EH (cell line): ENCODE measurements around the gene CALCOCO1.
"Not testable (repeated sequence)": the region's sequence is repeated elsewhere in the genome, so short reads cannot be mapped to it uniquely, and the experiment has no call there.

ENCODE experiments used
- DNase-seq: peaks from one replicate; pipeline ENCODE4 v3.0.0-alpha.2; 2015; ENCODE audit warnings: low read depth

The CALCOCO1 gene

DNA sequence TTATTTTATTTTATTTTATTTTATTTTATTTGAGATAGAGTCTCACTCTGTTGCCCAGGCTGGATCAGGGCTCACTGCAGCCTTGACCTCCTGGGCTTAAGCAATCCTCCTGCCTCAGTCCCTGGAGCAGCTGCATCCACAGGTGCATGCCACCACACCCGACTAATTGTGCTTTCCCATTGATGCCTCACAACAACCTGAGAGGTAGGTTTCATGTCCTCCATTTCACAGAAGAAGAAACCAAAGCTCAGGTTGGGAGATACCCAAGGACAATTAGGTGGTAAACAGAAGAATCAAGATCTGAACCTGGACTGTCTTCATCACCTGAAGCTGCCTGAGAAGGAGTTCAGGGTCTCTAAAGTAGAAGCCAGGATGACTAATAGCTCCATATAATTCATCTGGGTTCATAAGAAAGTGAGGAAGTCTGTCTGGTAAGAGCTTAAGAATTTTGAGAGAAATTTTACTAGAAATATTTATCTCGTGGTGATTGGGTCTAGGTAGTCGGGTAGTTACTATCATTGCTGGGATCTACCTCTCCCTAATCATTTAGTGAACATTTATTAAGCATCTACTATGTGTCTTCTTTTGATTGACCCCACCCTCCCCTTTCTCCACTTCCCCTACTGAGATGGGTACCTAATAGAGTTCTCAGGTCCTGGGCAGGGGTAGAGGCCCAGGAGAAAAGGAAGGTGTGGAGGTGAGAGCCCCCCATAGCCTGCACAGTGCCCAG lies 28.1 kb downstream of the CALCOCO1 start:
- DNase-seq = no peak

DNA sequence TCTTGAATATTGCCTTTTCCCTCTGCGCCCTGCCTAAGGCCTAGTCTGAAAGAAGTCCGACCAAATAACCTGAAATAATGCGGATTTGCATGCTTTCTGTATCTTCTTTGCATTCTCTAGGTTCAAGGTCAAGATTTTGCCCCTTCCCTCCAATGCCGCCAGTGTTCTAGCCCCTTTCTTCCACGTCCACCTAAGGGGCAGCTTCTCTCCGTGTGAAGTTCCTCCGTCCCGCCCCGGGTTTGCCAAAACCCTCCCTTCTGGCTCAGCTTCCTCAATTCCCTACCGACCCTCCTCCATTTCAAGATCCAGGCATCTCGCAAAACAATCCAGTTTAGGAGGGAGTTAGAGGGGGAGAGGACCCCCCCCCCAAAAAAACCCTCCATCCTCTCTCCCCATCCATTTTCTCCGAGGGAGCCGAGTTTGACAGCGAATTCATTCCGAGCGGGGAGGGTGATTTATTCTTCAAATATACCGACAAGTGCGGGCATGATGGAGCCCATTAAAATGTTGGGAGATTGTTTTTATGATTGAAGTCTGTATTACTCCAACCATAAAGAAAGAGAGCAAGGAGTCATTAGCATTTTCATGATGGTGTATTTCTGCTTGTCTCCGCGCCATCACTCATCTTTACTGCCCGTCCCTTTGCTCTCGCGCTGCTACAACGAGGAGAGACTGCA lies 30.5 kb downstream of the CALCOCO1 start:
- DNase-seq = no peak

DNA sequence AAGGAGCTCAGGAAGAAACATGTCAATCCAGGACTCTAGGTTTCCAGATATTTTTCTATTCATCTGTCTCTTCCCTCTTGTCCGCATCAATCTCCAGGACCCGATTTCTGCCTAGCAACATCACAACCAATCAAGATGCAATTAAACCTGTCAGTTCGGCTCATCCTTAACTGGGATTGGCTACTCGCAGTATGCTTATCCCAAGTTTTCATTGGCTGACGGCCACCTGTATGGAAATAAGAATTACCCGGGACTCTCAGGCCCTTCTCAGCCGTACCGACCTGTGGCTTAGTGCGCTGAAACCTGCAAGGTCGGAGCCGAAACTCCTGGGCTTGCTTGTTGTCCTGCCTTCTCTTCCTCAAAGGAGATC lies 31.0 kb downstream of the CALCOCO1 start:
- peak; percentile 81 for DNase-seq

DNA sequence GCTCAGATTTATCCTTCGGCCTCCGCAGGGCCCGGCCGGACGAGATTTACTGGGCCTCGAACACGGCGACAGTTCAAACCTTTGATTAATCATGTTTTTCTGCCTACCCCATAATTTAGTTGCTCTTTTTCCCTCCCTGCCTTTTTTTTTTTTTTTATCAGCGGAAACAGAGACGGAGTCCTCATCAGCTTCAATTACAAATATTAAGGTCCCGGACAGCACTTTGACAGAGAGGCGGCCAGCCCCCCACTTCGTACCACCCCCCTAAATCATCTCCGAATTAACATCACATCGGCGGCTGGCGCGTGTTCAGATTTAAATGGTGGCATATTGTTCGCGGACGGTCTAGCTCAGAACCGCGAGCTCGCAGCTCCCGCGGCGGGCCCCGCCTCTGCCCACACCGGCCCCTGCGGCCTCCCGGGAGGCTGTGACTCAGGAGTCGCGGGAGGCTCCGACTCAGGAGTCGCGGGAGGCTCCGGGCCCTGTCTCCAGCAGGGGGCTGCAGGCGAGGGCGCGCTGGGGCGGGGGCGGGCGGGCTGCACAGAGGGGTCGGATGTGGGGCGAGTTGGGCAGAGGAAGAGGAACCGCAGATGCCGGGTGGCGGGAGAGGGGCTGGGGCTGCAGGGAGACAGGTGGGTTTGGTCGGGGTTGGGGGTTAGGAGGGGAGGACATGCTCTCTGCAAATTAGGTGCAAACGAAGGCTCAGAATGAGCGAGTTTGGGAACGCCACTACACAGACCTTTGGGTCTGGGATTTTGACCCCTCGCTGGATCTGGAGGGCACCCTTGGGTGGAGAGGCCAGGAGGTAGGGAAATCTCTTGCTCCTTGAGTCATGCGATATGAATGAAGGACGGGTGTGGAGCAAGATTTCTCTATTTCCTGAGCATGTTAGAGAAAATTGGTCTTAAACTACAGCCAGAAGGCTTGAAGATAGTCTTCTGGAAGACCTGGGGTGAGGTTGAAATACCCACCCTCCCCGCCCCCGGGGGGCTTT lies 31.8 kb downstream of the CALCOCO1 start:
- DNase-seq = peak; percentile 72

DNA sequence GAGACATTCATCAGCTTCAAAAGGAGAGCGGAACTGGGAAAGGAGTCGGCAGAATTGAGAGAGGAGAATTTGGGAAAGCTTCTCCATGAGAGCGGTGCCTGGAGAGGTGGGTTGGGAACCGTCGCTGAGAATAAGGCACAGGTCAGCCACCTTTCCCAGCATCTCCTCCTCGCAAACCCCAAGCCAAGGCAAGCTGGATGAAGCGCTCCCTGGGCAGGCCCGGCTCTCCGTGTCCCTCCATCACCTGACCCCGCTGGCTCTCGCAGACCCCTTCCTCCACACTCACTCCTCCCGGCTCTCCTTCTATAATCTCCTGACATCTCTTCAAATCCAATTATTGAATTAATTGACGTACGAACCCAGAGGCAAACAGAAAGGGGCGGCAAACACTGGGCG lies 32.5 kb downstream of the CALCOCO1 start:
- no peak for DNase-seq

DNA sequence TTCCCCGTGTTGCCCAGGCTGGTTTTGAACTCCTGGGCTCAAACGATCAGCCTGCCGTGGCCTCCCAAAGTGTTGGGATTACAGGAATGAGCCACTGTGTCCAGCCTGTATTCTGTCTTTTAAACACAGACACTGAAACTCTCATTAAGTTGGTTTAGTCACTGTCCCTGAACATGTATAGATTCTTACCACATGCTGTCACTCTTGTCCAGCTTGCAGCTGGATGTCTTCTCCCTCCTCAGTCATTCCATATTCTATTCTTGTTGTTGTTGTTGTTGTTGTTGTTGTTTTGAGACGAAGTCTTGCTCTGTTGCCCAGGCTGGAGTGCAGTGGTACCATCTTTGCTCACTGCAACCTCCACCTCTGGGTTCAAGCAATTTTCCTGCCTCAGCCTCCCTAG lies 39.1 kb downstream of the CALCOCO1 start:
- no peak for DNase-seq

DNA sequence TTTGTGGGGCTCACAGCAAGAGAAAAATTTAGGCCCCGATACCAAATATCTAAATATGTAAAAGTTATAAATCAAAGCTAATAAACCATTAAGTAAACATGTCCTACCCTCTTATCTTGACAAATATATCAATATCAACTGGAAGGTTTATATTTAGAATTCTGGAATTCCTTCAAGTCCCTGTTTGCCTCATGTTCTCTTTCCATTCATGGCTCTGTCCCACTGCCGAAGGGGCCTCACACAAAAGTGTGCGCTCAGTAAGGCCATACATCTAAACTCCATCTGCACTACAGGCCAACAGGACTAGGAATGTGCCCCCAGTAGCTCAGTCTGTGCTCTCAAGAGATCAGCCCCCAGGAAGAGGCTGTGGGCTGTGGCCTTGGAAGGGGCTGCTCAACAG lies 40.8 kb downstream of the CALCOCO1 start:
- no peak for DNase-seq

DNA sequence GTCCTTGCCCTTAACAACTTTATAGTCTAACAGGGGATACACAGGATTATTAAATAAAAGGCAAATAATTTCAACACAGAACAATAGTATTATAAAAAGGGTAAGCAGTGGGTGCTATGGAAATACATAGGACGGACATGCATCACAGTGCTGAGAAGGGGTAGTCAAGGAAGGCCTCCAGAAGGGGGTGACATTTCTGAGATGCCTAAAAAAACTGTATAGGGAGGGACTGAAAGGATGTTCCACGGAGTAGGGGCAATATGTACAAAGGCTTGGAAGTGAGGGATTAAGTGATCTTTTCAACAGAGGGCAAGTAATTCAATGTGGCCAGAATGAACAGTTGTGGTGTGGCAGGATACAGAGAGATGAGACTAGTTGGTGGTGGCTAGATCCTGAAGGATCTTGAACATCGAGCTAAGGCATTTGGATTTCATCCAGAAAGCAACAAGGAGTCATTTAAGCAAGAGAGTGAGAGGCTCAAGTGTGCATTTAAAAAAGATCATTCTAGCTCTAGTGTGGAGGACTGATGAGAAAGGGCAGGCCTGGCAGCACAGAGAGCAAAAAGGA lies 42.5 kb downstream of the CALCOCO1 start:
- DNase-seq = no peak

DNA sequence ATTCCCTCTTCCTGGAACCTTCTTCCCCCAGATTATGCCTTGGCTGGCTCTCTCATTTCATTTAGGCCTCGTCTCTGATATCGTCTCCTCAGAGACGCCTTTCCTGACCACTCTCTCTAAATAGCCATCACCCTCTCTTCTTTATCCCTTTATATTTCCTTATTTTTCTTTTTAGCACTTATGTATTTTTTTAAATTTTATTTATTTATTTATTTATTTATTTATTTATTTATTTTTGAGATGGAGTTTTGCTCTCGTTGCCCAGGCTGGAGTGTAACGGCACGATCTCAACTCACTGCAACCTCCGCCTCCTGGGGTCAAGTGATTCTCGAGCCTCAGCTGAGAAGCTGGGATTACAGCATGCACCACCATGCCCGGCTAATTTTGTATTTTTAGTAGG lies 43.3 kb downstream of the CALCOCO1 start:
- no peak for DNase-seq

DNA sequence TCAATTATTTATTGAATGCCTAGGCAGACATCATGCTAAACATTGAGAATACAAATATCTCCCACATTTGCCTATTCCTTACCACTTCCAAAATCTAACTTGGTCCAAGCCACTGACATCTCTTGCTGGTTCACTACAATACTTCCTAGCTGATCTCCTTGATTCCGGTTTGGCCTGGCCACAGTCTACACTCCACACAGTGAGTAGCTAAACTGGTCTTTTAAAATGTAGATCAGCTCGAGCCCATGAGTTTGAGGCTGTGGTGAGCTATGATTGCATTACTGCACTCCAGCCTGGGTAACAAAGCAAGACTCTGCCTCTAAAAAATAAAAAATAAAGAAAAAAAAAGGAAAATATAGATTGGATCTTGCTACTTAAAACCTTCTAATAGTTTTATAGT lies 43.8 kb downstream of the CALCOCO1 start:
- DNase-seq = no peak

DNA sequence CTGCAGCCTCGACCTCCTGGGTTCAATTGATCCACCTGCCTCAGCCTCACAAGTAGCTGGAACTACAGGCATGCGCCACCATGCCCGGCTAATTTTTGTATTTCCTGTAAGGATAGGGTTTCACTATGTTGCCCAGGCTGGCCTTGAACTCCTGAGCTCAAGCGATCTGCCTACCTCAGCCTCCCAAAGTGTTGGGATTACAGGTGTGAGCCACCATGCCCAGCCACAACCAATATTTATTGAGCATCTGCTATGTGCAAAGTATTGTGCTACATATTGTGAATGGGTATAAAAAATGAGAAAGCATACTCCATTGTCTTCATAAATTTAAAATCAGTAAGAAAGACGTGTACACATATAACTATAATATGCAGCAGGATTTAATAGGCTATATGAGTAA lies 47.2 kb downstream of the CALCOCO1 start:
- not testable (repeated sequence) for DNase-seq

DNA sequence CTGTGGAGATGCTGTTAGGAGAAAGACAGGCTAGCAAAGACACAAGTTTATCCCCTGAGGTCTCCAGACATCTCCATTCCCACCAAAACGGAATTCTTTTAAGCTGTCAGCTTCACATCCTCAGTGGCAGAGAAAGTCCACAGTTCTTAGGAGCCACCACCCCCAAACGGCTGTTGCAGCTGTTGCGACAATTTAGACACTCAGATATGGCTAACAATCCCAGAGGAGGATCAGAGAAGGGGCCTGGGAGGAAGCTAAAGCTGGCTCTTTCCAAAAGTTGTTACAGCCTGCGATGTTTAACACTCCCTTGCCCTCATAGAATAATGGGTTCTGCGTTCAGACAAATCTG lies 49.5 kb downstream of the CALCOCO1 start:
- no peak for DNase-seq

DNA sequence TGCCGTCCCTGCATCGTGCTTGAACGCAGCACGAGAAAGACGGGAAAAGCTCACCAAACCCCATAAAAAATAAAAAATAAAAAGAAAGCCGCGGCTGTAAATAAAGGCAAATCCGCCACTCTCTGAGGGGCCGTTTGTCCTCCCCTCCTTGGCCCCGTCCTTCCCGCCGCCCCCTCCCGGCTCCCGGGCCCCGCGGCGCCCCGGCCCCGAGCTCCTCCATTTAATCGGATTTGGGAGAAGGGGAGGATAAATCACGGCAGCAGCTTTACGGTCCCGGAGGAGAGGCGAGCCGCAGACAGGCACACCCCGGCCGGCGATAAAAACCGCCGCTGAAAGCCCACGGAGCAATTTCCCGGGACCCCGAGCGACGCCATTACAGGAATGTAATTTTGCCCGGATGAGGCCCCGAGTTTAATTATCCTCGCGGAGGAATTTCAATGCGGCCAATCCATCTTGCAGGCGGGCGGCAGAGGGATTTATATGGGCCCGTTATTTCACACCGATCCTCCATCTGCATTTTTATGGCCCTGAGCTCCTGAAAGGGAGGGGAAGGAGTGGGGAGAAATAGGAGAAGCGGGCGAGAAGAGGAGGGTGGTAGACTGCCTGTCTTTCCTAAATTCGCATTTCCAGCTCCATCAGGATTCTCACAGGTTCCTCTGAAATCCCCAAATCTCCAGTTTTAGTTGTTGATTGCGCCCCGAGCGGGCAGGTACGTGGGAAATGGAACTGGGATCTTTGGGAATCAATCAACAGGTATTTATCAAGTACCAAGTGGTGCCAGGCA lies 50.0 kb downstream of the CALCOCO1 start:
- DNase-seq = peak; percentile 55

DNA sequence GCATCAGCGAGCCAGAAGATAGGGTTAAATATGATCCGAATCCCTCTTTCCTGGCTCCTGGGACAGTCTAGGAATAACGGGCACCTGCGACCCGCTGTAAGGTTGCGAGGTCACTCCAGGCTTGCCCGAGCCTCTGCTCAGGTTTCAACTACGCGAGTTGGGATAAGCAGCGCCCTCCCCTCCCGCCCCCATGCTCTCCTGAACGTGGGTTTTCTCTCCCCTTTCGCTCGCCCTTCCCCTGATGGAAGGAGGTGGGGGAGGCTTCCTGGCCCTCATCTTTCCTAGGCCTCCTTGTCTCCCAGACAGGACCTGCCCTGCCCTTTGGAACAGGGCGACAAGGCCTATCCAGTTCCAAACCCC lies 50.6 kb downstream of the CALCOCO1 start:
- peak; percentile 49 for DNase-seq

DNA sequence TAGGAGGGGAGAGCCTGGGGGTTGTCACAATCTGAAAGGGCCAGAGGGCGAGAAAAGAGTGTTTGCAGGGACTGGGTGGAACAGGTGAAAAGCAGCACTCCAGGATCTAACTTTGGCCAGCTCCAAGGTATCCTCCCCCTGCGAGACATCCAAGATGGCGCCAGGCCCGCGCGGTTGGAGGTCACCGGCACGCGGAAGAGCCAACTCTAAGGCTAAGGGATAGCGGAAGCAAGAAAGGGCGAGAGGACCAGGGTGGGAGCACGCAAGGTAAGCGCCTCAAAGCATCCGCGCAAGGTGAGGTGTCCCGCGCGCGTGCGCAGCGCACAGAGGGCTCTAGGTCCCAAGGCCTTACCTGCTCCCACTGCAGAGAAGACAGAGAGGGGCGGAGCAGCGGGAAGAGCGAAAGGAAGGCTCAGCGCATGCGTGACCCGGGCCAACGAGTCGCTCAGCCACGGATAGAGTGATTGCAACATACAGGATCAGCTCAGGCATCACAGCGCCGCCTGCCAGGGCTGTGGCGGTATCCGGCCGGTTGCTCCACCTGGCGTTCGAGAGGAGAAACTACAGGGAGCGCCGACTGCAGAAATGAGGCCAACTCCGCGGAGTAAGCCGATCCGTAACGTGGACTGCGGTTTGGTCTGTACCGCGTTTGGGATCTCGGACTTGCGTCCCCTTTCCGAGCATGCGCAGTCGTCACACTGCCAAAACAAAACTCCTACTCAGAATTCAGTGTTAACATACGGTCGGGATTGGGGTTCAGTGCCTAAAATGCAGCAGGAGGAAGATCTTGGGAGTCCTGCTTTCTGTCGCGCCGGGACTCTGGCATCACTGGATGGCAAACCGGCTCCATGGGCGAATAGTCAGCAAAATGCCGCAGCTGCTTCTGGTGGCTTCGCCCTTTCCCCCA lies 51.3 kb downstream of the CALCOCO1 start, which contains the start of gene ATP5MC2:
Gene ATP5MC2 (minus strand): TSS at position 383 of the 907 bp plus-strand sequence. CDS start 3,469 bp downstream, outside the sequence.
- DNase-seq = peak; percentile 99

DNA sequence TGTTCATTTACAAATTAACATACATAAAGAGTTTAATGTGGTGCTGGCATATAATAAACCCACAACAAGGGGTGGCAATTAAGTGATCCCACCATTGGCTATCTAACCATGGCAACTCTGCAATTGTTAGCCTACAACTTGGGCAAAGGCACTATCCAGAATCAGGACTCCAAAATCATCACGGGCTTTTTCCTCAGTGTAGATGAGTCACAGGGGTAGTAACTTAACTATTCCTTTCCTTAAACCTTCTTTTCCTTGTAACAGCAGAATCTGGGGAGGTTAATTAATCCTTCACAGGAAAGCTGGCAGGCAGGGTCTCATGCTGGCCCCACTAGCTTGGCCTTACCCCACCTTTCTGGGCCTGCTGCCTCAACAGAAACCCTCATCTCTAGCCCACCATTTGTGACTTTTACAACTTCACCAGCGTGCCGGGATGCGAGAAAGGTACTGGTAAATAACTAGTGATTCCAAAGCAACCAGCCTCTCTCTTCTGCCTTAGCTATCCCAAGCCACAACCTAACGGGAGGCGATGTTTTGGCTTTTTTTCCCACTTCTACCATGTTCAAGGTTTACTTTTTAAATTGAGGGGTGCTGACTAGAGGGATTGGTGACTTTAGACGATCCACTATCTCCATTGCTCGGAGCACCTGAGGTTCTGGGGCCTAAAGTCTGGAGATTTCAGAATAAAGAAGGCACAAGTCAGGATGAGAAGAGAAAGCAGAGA lies 52.1 kb downstream of the CALCOCO1 start:
- no peak for DNase-seq

DNA sequence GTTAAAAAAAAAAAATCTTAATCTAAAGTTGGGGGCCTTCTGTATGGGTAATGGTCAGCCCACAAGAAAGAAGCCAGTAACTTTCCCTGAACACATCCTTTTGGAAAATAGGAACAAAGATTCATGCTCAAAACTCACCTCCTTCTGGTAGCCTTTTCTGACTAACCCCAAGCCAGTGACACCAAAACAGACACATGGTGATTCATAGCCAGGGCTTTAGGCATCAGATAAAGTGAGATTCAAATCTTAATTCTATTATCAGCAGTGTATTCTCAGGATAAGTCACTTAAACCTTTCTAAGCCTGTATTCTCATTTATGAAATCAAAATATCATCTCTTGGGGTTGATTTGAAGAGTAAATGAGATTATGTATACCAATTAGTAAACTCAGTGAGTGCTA lies 56.3 kb downstream of the CALCOCO1 start:
- peak; percentile 26 for DNase-seq

DNA sequence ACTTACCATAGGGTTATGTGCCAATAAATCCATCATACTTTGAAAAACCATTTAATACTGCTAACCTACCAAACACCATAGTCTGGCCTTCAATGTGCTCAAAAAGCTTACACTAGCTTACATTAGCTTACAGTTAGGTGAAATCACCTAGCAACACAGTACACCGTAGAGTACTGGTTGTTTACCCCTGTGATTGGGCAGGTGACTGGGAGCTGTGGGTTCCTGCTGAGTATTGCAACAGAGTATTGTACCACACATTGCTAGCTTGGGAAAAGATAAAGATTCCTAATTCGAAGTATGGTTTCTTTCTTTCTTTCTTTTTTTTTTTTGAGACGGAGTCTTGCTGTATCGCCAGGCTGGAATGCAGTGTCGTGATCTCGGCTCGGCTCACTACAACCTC lies 56.9 kb downstream of the CALCOCO1 start:
- DNase-seq = no peak

DNA sequence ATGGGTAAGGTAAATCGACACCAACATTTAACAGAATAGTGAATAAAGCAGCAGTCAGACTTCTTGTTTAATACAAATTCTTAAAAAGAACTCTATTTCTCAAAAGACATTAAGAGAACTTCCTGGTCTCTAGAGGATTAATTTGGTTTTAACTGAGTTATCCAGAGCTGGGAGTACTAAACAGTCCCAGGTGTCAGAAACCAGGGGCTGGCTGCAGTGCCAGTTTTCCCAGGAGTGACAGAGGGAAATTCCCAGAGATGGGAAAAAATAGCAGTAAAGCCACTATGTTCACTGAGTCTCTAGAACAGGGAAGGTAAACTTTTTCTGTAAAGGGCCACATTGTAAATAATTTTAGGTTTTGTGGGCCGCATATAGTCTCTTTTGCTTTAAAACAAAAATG lies 60.2 kb downstream of the CALCOCO1 start:
- no peak for DNase-seq

DNA sequence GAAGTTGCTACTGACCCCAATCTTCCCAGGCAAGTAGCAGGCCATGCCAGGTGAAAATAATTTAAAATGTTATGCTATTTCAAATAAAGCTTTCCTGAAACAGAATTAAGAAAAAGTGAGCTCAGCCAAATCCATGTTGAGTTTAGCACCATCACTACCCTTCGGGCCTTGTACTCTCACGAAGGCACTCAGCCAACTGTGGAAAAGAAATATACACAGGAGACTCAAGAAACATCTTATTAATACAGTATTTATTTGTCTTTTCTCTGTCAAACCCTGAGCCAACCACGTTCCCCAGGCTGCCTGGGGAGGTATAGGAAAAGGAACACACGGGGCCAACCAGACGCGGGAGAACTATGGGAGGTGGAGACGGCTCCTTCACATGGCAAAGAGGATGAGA lies 62.3 kb downstream of the CALCOCO1 start:
- DNase-seq = no peak
